DMS79 (cell line): Measurements from ENCODE around the gene CTSE.
"Not testable (repeated sequence)": the region's sequence is repeated elsewhere in the genome, so short reads cannot be mapped to it uniquely, and the experiment has no call there.

Experiments used
- DNase-seq: peaks from one replicate; lab custom pipeline; 2025; lab: John Stamatoyannopoulos, UW

CTSE gene

DNA sequence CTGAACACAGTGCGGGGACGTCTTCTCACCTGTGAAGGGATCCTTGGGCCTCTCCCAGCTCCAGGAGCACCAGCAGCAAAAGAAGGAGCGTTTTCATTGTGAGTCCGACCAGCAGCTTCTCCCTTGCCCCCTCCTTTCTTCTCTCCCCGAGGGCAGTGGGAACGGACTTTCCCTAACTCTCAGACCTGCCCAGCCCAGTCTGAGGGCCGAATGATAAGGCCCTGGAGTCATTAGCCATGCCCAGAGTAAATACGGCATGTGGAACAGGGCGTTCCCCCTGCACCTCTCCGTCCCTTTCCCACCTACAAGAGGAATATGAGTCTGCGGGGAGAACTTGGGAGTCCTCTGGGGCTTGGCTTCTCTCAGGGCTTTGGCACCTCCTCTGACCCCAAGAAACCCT is at the start of gene CTSE:
TSS of gene CTSE (minus strand) at position 201 of the 400 bp plus-strand sequence. CDS start at position 97, 104 bp downstream.
- DNase-seq: no peak

DNA sequence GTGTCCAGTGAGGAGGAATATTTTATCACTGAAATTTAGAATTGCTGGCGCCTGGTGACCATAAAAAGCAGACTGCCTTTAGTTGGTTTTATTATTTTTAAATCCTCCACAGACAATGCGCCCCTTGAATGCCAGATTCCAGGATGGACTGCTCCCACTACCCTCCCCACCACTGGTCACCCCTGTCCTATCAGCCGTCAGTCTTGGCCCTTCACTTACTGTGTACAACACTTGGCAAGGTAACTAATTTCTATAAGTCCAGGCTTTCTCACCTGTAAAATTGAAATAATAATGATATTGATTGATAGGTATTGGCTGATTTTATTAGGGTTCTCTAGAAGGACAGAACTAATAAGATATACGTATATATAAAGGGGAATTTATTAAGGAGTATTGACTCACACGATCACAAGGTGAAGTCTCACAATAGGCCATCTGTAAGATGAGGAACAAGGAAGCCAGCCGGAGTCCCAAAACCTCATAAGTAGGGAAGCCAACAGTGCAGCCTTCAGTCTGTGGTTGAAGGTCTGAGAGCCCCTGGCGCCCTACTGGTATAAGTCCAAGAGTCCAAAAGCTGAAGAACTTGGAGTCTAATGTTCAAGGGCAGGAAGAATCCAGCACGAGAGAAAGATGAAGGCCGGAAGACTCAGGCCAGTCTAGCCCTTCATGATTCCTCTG is 47.1 kb upstream of the CTSE start:
- DNase-seq: no peak

DNA sequence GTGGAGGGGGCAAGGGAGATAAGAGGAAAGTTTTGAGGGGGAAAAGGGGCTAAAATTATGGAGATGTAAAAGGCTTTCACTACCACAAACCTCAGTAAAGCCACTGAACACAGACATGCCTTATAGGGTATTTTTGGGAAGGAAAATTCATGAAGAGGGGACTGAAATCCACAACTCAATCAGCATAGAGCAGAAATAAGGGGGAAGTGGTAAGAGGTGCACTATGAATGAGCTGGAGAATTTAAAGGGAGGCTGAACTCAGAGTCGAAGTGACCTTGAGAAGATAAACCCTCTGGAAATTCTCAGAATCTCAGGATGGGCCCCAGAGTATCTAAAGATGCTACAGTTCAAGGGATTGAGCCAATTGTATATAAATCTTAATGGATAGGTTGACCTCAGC is 44.6 kb upstream of the CTSE start:
- no peak for DNase-seq

DNA sequence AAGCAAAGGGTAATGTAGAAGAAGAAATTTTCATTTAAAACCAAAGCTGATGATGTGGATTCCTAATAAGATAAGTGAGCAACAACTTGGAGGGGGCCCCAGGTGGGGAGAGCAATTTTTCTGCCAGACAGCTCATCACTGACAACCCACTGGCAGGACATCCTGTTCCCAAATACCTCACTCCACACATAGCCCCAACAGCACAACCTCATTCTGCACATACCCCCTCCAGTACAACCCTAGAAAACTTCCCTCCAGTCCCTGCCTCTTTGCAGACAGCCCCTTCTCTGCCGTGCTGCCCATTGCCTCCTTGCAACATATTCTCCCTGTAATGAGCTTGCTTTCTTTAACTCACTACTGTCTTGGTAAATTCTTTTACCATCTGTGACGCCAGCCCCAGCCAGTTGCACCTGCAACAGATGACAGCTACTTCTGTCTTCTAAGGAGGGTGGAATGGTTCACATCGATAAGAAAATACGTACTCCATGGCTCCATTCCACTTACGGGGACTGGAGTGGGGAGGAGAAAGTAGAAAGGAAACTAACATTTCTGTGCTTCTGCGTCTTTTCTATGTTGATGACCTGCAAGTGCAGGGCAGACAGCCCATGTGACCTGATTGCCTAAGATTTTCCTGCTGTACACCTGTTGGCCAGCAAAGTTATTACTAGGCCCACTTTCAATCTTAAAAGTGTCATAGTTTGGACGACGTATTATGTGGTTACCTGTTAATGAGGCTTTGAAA is 44.0 kb upstream of the CTSE start:
- no peak for DNase-seq

DNA sequence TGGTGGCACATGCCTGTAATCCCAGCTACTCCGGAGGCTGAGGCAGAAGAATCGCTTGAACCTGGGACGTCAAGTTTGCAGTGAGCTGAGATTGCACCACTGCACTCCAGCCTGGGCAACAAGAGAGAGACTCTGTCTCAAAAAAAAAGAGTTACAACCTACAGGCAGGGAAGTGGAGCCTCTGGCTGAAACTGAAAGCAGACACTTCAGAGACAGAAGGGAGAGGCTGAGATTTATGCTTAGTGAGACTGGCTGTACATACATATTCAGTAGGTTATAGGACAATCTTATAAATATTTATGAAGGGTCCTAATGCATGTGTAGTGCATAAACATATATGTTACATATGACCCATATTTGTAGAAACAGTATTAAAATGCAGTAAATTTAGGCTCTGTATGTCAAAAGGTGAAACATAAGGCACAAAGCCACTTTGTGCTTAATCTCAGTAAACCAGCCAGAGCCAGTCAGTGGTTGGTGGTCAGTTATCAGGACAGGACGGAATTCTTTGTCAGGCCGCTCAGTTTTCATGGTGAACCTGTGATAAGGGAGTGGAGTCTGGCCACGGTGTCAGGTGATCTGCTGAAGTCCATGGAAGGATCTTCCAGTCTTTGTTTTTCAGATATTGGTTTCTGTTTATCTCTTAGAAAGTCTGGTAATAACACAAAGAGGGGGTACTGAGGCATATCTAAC is 42.9 kb upstream of the CTSE start:
- no peak for DNase-seq

DNA sequence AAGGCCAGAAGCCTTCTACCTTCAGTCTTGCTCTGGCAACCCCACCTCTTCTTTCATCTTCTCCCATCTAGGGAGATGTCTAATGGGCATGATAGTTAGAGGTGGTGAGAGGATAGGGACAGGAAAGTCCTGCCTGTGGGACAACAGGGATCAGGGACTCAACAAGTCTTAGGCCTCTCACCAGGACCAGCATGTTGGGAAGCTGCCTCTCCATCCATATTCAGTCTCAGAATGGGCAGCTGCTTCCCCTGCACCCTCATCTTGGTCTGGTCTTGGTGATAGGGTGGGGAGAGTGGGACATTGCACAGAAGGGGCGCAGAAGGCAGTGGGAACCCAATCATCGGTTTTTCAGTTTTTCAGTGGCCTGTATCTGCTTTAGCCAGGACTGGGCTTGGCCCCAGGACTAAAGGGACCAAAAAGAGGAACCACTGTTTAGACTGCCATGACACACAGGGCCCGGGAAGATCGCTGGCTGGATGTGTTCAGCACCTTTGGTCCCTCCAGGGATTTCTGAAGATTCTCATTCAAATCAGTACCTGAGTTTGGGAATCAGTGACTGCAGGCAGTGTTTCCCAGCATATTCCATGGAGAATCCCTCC is 42.0 kb upstream of the CTSE start:
- DNase-seq: no peak

DNA sequence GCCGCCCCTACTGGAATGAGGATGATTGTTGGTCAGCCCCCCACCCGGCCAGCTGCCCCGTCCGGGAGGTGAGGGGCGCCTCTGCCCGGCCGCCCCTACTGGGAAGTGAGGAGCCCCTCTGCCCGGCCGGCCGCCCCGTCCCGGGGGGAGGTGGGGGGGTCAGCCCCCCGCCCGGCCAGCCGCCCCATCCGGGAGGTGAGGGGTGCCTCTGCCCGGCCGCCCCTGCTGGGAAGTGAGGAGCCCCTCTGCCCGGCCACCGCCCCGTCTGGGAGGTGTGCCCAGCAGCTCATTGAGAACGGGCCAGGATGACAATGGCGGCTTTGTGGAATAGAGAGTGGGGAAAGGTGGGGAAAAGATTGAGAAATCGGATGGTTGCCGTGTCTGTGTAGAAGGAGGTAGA is 40.8 kb upstream of the CTSE start:
- DNase-seq: not testable (repeated sequence)

DNA sequence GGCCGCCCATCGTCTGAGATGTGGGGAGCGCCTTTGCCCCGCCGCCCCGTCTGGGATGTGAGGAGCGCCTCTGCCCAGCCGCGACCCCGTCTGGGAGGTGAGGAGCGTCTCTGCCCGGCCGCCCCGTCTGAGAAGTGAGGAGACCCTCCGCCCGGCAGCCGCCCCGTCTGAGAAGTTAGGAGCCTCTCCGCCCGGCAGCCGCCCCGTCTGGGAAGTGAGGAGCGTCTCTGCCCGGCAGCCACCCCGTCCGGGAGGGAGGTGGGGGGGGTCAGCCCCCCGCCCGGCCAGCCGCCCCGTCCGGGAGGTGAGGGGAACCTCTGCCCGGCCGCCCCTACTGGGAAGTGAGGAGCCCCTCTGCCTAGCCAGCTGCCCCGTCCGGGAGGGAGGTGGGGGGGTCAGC is 40.3 kb upstream of the CTSE start:
- not testable (repeated sequence) for DNase-seq

DNA sequence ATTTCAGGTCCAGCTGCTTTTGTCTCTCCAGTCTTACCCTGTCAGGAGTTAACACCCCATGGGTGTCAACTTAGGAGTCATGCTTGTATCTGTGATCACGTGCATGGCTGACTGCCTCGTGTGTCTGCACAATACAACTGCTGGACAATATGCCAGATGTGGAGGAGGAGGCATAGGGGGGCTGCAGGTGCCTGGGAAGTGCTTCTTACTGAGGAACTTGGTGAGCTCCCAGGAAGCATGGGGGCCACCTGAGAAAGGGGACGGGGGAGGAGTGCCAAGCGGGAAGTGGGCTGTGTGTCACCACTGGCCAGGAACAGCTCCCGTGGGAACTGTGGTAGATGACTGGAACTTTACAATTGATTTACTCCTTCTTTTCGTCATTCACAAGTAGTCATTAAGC is 38.8 kb upstream of the CTSE start:
- no peak for DNase-seq

DNA sequence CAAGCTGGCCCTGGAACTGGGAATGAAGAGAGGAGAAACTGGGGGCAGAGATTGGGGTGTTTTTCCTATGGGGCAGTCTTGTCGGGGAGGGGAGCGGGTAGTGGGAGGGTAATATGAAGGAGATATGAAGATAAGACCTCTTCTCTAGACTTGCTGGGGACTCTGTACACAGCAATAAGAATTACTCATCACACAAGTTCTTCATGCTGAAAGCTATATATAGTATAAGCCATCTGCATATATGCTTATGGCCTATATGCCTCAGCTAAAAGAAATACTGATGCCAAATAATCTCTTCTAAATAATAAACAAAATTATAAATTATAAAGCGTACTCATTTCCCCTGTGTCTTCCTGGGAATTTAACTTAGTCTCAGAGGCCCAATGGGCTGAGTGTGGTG is 37.1 kb upstream of the CTSE start:
- DNase-seq: no peak

DNA sequence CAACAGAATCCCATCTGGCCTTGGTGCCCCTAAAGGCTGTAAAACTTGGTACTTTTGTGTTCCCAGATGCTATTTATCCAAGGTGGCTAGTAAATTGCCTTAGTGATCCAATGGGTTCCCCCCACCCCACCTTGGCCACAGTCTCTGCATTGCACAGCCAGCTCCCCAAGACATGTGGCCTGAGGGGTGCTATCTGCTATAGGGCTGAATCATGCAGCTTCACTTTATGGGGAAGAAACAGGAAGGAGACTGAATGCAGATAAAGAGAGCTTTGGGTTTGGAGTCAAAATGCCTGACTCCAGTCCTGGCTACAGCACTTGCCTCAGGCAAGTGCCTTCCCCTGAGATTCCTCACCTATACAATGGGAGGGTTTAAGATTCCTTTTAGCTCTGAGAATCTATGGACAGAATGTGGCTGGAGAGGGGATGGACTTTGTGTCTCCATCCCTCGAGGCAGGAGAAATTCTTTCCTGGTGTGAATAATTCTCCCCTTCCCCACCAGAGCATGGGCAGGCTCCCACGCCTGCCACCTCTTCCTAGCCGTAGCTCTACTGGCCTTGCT is 35.7 kb upstream of the CTSE start:
- no peak for DNase-seq

DNA sequence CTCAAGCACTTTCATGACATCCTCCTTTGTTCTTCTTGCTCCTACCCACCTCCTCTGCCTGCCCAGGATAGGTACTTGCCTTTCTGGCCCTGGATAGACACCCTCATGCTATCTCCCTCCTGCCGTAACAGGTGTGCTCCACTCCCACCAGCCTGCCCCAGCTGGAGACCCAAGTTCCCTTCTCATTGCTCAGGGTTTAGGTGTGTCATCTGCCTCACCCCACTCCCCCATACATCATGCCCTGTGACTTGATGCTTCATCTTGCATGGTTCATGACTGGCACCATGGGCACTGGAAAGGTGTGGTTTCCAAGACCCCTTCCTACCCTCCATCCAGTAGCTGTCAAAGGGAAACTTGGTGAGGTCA is 35.2 kb upstream of the CTSE start:
- DNase-seq: no peak

DNA sequence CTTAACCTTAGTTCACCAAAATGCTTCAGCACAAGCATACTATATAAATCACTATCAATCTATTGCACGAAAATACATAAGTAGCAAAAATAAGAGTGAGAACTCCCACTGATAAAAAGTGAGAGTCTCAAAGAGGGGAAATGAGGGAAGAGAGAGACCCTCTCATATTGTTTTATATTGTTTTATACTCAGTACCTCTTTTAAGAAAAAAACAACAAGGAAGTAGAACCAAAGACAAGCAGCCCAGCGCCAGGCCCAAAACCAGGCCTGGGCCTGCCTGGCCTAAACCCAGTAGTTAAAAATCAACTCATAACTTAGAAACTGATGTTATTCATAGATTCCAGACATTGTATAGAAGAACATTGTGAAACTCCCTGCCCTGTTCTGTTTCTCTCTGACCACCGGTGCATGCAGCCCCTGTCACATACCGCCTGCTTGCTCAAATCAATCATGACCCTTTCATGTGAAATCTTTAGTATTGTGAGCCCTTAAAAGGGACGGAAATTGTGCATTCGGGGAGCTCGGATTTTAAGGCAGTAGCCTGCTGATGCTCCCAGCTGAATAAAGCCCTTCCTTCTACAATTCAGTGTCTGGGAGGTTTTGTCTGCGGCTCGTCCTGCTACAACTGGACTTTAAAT is 34.7 kb upstream of the CTSE start:
- not testable (repeated sequence) for DNase-seq

DNA sequence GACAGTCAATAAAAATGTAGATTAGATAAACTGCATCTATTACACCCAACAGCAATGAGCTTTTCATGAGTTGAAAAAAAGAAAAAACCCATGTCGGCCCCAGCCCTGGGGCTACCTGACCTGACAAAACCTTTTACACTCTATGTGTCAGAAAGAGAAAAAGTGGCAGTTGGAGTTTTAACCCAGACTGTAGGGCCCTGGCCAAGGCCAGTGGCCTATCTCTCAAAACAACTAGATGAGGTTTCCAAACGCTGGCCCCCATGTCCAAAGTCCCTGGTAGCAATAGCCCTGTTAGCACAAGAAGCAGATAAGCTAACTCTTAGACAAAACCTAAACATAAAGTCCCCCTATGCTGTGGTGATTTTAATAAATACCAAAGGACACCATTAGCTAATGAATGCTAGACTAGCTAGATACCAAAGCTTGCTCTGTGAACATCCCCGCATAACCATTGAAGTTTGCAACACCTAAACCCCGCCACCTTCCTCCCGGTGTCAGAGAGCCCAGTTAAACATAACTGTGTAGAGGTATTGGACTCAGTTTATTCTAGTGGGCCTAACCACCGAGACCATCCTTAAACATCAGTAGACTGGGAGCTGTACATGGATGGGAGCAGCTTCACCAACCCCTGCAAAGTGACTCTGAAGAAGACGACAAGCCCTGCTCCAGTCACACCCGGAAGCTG is 32.1 kb upstream of the CTSE start:
- not testable (repeated sequence) for DNase-seq

DNA sequence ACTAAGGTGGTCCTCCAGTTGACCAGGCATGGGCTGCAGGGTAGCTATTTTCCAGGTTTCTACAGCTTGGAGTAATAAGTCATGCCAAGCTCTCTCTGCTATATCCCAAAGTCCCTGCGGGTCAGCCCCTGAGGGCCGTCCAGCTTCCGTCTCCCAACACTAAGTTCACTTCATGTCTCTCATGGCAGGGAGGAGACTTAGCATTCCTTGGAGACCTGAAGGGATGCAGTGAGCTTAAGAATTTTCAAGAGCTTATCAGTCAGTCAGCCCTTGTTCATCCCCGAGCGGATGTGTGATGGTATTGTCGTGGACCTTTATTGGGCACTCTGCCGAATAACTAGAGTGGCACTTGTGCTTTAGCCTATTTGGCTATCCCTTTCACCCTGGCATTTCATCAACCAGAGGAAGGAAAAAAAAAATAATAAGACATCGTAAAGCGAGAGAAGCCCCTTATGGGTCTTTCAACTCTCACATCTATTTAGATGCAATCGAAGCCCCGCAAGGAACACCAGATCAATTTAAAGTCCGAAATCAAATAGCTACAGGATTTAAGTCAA is 31.5 kb upstream of the CTSE start:
- not testable (repeated sequence) for DNase-seq

DNA sequence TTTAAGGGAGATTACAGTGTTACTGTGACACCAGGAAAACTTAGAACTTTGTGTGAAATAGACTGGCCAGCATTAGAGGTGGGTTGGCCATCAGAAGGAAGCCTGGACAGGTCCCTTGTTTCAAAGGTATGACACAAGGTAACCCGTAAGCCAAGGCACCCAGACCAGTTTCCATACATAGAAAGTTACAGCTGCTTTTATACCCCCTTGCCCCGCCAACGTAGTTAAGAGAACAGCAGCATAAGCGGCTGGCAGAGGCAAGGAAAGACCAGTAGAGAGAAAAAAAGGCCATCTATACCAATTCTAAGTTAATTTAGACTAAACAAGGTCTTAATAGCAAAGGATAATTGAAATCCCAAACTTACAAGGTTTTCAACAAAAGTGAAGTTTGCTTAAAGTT is 29.9 kb upstream of the CTSE start:
- not testable (repeated sequence) for DNase-seq

DNA sequence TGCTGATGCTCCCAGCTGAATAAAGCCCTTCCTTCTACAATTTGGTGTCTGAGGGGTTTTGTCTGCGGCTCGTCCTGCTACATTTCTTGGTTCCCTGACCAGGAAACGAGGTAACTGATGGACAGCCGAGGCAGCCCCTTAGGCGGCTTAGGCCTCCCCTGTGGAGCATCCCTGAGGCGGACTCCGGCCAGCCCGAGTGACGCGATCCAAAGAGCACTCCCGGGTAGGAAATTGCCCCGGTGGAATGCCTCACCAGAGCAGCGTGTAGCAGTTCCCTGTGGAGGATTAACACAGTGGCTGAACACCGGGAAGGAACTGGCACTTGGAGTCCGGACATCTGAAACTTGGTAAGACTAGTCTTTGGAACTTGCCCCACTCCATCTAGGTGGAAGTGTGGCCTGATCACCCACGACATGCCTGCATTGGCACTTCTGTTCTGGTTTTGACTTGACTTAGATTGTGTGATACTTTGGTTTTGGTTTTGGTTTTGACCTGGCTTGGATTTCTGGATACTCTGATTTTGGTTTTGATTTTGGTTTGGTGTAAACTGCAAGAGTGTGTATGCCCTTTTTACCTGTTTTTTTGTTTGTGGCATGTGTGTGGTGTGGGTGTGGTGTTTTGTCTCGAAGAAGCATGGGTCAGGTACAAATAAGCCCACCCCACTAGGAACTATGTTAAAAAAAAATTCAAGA is 29.4 kb upstream of the CTSE start, which contains the start of gene RHEX:
TSS of gene RHEX (plus strand) at position 255 of the 692 bp plus-strand sequence. CDS start 44,656 bp downstream, outside the sequence.
- not testable (repeated sequence) for DNase-seq

DNA sequence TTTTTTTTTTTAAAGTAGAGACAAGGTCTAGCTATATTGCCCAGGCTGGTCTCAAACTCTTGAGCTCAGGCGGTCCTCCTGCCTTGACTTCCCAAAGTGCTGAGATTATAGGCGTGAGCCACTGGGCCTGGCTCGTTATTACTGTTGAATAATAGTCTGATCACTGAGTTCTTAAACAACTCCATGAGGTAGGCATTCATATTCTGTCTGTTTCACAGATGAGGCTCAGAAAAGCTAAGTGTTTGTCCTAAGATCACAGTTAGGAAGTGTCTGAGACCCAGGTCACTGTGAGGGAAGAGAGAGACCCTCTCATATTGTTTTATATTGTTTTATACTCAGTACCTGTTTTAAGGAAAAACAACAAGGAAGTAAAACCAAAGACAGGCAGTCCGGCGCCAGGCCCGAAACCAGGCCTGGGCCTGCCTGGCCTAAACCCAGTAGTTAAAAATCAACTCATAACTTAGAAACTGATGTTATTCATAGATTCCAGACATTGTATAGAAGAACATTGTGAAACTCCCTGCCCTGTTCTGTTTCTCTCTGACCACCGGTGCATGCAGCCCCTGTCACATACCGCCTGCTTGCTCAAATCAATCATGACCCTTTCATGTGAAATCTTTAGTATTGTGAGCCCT is 28.7 kb upstream of the CTSE start:
- not testable (repeated sequence) for DNase-seq

DNA sequence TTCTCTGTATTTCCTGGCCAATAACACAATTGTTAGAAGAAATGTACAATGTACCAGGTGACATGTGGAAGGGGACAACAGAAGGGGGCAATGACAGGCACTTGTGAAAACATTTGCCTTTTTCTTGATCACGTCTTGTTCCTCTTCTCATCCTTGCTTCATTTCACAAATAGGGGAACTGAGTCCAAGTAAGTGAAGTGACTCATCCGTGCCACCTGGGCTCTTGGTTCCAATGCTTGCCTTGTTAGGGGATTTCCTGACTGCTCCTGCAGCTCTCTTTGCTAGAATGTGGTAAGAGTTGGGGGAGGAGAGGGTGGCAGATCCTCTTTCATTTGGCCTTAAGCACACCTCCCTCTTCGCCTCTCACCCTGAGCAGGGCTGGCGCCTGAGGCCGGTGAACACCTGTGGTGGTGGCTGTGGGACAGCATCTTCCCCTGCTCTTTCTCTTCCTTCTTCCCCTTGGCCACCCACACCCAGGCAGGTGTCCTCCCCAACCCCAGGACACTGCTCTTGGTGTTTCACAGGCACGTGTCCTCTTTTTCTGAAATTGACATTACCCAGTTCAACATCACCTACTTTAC is 27.1 kb upstream of the CTSE start:
- no peak for DNase-seq
